ENCODE measurements around the gene RASA3.

- TF ChIP-seq, protein P1, sequence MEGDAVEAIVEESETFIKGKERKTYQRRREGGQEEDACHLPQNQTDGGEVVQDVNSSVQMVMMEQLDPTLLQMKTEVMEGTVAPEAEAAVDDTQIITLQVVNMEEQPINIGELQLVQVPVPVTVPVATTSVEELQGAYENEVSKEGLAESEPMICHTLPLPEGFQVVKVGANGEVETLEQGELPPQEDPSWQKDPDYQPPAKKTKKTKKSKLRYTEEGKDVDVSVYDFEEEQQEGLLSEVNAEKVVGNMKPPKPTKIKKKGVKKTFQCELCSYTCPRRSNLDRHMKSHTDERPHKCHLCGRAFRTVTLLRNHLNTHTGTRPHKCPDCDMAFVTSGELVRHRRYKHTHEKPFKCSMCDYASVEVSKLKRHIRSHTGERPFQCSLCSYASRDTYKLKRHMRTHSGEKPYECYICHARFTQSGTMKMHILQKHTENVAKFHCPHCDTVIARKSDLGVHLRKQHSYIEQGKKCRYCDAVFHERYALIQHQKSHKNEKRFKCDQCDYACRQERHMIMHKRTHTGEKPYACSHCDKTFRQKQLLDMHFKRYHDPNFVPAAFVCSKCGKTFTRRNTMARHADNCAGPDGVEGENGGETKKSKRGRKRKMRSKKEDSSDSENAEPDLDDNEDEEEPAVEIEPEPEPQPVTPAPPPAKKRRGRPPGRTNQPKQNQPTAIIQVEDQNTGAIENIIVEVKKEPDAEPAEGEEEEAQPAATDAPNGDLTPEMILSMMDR (IDR thresholded peaks at IDR 0.05) = no peak
- TF ChIP-seq POLR2AphosphoS5 (IDR thresholded peaks at IDR 0.05) = no peak
- TF ChIP-seq POLR2A (IDR thresholded peaks at IDR 0.05) = no peak
Observed at GRCh38 chr13:114173745-114174144, 41.3 kb upstream of the RASA3 start.
